ENCODE measurements around the gene BCS1L. TPM values are rescaled to one million over a fixed set of nuclear protein-coding genes. Genes with fewer than 3 reads are reported as not detected.
"Not testable (repeated sequence)": the region's sequence is repeated elsewhere in the genome, so short reads cannot be mapped to it uniquely, and the experiment has no call there.

Gene BCS1L
- total RNA-seq, 1 donor from 2014 or later = 26.8 TPM

DNA sequence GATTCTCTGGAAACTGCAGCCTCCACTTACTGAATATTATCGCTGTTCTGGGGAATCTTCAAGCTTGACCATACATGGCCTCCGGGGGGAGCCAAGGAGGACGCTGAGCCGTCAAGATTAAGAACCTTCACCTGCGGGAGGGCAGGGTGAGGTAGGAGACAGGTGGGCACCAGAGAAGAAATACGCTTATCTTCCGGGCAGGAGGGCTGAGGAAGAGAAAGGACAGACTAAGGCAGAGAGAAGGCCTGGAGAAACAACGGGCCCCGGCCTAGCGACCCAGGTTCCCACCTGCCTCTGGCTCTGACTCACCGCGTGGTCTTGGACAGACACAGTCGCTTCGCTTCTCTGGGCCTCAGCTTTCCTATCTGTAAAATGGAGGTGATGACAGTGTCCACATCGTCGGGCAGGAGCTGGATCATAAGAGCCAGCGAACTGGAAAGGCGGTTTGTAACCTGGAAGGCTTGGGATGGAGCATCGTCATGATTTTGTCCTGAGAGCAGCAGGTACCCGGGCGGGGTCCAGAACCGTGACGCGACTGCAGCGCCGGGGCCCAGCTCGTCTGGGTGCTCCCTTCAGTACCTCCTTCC lies 719 bp upstream of the BCS1L start:
- DNase-seq (ENCODE audit: low spot score) = no peak
- intact Hi-C loops (cut with DNase I) = no loop called here
- ATAC-seq = no peak

DNA sequence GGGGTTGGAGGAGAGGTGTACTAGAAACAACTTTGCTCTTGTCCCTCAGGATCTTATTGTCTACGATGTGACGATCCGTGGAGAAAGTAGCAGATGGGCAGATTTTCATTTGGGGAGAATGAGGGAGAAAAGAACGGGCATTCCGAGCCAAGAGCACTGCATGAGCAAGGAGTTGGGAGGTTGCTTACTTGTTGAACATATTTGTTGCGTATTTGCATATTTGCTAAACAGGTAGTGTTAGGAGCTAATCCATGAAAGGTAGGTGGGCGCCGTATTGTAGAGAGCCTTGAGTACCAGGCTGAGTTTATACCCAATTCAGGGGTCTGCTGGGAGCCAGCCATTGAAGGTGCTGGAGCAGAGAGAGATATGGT lies 490 bp downstream of the BCS1L start:
- no peak for DNase-seq (ENCODE audit: low spot score)
- intact Hi-C loops (cut with DNase I) = no loop called here
- ATAC-seq = no peak

DNA sequence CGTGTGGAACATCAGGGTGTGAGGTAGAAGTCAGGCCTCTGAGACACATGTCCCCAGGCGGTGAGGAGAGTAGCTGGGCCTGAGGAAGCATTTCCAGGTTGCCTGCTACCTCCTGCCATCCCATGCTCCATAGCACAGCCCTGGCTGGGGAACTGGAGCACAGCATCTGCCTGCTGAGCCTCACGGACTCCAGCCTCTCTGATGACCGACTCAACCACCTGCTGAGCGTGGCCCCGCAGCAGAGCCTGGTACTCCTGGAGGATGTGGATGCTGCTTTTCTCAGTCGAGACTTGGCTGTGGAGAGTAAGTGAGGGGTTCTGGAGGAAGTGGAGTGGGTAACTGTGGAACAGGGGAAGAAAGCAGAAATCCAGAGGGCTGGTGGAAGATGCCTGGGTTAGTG lies 2.9 kb downstream of the BCS1L start:
- DNase-seq (ENCODE audit: low spot score) (no peak), ATAC-seq (no peak)
- intact Hi-C loops (cut with DNase I) = no loop called here

DNA sequence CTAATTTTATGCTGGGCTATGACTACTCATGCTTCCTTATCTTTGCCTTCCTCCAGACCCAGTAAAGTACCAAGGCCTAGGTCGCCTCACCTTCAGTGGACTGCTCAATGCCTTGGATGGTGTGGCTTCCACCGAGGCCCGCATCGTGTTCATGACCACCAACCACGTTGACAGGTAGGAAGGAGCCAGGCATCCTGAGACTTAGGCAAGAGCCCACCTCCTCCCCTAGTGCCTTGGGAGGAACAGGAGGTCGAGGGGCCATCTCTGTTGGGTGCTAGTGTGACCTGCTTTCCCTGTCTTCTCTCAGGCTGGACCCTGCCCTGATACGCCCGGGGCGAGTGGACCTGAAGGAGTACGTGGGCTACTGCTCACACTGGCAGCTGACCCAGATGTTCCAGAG lies 3.3 kb downstream of the BCS1L start:
- ATAC-seq (no peak), DNase-seq (ENCODE audit: low spot score) (no peak)
- intact Hi-C loops (cut with DNase I) = no loop called here

DNA sequence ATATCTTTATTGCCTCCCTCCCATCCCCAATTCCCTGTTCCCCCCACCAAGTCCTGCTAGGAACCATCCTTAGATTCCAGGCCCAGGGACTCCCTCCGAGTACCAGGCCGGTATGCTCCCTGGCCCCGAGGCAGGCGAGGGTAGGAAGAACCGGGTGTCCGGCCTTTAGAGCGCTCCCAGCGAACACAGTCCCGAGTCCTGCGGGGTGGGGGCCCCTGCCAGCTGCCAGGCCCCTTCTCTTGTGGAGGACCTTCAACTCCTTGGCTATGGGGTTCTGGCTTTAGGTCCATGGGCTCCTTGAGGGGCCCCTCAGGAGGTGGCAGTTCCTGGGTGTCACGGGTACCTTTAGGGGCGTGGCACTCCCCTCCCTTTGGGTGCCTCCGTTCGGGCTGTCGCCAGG lies 4.4 kb downstream of the BCS1L start:
- intact Hi-C loops (cut with DNase I) = no loop called here
- DNase-seq (ENCODE audit: low spot score) (no peak), ATAC-seq (no peak)

DNA sequence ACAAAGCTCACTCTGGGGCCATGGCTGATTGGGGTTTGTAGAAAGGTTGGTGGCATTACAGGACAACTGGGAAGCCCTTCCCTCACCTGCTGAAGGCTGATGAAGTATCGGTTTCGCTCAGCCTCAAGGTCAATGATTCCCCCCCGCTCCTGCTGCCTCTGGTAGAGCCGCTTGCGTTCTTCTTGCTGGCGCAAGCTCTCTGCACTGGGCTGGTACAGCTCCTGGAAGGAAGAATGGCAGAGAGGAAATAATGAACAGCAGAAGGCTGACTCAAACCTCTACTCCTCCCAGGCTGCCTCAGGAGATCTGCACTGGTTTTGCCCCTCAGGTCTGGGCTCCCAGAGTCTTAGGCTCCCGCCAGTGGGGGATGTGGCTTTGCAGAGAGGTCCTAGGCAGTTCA lies 5.2 kb downstream of the BCS1L start:
- no peak for ATAC-seq
- intact Hi-C loops (cut with DNase I) = no loop called here
- no peak for DNase-seq (ENCODE audit: low spot score)

DNA sequence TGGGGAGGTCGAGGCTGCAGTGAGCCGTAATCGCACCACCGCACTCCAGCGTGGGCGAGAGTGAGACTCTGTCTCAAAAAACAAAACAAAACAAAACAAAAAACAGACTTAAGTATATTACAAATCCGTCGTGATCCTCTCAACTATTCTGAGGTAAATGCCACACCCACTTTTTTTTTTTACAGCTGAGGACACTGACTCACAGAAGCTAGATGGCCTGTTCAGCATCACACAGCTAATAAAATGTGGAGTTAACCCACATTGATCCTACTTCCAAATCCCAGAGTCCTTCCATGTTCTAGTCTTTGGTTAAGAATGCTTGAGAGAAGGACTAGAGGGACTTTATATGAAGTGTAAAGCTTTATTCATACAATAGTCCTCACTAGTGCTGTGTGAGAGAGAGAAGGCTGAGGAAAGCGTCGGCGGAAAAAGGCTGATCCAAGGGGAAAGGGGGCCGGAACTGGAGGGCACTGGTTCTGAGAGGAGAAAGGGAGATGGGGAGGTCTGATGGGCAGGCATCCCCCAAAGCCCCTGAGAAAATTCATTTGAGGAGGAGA lies 11.7 kb downstream of the BCS1L start:
- no peak for DNase-seq (ENCODE audit: low spot score)
- intact Hi-C loops (cut with DNase I) = no loop called here
- no peak for ATAC-seq

DNA sequence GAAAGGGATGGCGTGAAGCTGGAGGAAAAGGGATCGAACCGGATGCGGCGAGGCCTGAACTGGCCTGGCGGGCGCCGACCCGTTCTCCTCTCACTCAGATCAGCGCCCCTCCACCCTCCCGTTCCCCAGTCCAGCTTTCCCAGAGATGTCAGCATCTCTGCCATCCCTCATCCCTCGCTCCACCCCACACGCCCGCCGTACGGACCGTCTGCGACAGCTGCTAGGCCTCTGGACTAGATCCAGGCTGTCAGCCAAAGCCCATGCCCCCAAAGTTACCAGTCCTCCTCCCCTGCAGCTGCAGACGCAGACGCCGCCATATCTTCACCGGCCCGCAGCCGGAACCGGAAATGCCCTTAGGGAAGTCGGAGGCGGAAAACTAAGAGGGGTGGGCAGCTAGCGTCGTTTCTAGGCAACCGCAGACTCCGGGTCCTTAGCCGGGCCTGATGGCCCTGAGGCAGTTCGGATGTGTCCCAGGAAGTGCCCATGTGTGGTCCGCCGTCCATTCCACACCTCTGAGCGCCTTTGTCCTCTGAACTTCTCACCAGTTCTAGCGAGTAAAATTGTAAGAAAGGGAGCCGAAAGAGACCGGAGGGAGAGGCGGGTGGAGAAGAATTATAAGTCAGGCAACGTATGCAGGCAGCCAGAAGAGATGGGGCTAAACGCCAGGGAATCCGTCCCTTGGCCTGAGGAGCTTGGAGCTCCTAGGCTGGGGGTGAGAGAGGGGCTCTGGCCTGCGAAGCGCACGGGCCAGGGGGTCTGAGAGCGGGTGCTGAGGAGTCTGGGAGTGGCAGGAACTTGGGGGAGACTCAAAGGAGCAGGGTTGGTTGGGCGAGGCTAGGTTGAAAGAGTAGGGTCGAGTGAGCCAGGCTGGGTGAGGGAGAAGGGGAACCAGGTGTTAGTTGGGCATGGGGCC lies 12.4 kb downstream of the BCS1L start, which contains the start of the genes RNF25 and STK36:
TSS of gene RNF25 (minus strand) at position 349 of the 913 bp plus-strand sequence. CDS start at position 317, 32 bp downstream.
TSS of gene STK36 (plus strand) at position 433 of the 913 bp plus-strand sequence. CDS start 744 bp downstream, outside the sequence.
- ATAC-seq (peak; percentile 98), DNase-seq (ENCODE audit: low spot score) (peak; percentile 89)
- intact Hi-C loops (cut with DNase I) = no loop called here

DNA sequence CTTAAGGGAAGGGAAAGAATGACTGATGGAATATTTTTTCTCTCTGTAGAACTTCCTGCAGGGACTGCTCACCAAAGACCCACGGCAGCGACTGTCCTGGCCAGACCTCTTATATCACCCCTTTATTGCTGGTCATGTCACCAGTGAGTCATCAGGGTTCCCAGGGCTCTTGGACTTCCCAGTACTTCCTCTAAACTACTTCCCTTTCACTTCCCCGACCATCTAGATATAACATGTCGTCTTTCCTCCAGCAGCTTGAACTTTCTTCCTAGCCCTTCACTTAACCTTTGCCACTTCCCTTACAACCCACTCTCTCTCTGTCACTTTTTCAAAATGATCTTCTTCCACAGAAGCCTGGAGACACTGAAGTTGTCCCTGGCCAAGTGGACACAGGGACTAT lies 19.6 kb downstream of the BCS1L start:
- DNase-seq (ENCODE audit: low spot score) = no peak
- no peak for ATAC-seq
- intact Hi-C loops (cut with DNase I) = no loop called here

DNA sequence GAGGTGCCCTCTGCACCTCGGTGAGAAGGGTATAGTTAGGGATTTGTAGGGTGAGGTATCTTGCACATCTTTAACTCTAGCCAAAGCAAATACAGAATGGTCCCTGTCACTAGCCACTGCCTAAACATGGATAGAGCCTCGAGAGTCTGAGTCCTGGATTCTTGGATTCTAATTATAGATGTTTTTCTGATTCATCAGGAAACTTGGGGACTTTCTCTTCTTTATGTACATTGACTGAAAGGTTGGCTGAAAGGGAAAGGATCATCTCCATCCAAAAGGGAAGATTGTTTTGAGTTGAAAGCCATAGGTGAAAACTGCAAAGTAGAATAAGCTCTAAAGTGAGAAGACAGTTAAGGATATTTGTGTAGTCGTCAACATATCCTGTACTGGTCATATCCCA lies 20.6 kb downstream of the BCS1L start:
- intact Hi-C loops (cut with DNase I) = no loop called here
- DNase-seq (ENCODE audit: low spot score) (no peak), ATAC-seq (no peak)

DNA sequence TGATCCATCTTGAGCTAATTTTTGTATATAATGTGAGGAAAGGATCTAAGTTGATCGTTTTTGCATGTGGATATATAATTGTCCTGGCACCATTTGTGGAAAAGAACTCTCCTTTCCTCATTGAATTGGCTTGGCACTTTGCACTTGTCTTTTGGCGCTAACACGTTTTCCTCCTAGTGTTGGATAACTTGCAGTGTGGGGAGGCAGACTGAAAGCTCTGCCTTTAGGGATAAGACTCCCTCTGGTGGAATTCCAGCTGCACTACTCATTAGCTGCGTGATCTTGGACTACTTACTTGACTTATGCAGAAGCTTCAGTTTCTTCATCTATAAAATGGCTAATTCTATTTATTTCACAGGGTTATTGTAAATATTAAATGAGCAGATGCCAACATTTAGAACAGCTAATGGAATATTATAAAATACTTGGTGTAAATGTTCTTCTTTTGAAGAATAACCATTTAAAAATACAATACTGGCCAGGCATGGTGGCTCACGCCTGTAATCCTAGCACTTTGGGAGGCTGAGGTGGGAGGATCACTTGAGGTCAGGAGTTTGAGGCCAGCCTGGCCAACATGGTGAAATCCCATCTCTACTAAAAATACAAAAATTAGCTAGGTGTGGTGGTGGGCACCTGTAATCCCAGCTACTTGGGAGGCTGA lies 28.0 kb downstream of the BCS1L start:
- DNase-seq (ENCODE audit: low spot score); intact Hi-C loops (cut with DNase I): not testable (repeated sequence)
- peak; percentile 91 for ATAC-seq

DNA sequence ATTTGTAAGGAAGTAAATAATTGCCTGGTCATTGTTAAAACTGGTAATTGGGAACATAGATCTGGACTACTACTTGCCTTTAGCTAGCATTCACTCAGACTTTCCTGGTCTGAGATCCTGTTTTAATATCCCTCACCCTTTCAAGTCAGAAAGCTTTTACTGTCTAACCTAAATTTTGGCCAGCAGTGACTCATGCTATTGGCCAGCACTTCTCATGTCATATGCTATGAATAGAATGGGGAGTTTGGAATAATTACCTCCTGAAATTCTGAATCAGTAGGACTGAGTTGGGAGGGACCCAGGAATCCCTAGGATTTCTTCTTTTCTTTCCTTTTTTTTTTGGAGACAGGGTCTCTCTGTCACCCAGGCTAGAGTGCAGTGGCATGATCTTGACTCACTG lies 31.8 kb downstream of the BCS1L start:
- intact Hi-C loops (cut with DNase I) = loop anchor here (10.0 kb wide), 1 partner anchor 154 kb away; no protein-coding TSS in a partner anchor
- DNase-seq (ENCODE audit: low spot score) (no peak), ATAC-seq (no peak)

DNA sequence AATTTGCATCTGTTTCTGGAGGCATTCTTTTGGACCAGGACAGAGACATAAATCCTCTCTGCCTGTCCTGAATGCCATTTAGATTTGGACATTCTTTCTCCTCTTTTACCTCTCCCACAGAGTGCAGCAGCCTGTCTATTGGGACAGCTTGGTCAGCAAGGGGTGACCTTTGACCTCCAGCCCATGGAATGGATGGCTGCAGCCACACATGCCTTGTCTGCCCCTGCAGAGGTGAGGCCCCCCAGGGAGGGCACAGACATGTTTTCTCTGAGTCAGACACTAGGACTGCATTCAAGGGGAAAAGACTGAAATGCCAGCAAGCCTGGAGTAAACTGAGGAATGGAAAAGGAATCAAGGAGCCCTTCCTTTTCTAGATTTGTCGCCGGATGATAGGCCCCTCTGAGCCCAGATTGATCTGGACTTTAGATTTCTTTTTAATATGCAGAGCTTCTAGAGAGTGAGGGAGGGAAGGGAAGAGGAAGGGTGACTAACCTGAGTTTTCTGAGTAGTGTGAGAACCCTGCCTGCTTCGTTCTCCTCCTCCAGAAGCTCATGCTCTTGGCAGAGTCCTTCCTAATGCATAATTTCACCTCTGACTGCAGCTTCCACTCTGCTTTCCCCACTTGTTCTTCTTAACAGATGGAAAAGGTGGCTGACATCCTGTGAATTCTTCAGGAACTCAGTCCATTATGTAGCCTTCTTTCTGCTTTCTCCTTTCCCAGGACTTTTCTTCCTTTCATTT lies 35.1 kb downstream of the BCS1L start:
- no peak for ATAC-seq
- no peak for DNase-seq (ENCODE audit: low spot score)
- intact Hi-C loops (cut with DNase I) = loop anchor here (10.0 kb wide), 1 partner anchor 150 kb away; no protein-coding TSS in a partner anchor

DNA sequence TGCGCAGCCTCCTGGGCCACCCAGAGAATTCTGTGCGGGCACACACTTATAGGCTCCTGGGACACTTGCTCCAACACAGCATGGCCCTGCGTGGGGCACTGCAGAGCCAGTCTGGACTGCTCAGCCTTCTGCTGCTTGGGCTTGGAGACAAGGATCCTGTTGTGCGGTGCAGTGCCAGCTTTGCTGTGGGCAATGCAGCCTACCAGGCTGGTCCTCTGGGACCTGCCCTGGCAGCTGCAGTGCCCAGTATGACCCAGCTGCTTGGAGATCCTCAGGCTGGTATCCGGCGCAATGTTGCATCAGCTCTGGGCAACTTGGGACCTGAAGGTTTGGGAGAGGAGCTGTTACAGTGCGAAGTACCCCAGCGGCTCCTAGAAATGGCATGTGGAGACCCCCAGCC lies 39.4 kb downstream of the BCS1L start:
- DNase-seq (ENCODE audit: low spot score) = no peak
- peak; percentile 61 for ATAC-seq
- intact Hi-C loops (cut with DNase I) = loop anchor here (10.0 kb wide), 1 partner anchor 146 kb away; no protein-coding TSS in a partner anchor

DNA sequence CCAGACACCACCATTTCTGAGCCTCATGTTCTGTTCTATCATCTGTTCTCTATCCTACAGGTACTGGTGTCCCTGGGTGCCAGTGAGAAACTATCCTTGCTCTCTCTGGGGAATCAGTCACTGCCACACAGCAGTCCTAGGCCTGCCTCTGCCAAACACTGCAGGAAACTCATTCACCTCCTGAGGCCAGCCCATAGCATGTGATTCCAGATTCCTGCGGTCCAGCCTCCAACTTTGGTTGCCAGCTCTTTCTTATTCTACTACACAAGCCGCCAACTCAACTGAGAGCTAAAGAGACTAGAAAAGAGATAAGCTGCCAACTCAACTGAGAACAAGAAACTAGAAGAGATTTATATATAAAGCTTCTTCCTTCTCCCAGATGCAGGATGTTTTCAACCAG lies 42.3 kb downstream of the BCS1L start:
- intact Hi-C loops (cut with DNase I) = no loop called here
- no peak for ATAC-seq

DNA sequence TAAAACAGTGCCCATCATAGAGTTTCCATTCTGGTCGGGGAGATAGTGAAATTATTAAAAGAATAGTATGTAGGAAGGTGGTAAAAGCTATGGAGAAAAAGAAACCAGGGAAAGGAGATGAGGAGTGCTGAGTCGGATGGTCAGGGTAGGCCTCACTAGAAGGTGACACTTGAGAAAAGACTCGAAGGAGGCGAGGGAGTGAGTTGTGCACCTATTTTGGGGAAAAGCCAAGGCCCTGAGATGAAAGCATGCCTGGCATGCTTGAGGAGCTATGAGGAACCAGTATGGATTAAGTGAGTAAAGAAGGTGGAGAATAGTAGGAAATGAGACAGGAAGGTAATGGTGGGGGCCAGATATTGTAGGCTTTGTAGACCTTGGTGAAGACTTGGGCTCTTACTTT lies 43.9 kb downstream of the BCS1L start:
- ATAC-seq (no peak), DNase-seq (ENCODE audit: low spot score) (no peak)
- intact Hi-C loops (cut with DNase I) = no loop called here

More for the DNA sequence above, 42.3 kb downstream of the BCS1L start:
- no peak for DNase-seq (ENCODE audit: low spot score)

DNA sequence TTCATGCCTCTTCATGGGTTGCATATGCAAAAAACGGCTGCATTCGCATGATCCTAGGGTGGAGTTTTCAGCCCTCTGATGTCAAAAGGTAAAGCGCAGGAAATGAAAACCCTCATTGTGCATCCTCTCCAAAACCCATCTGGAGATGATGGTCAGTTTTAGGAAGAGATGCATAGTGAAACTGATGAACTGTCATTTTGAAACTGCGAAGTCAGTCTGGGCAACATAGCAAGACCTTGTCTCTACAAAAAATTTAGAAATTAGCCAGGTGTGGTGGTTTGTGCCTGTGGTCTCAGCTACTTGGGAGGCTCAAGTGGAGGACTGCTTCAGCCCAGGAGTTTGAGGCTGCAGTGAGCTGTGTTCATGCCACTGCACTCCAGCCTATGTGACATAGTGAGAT lies 48.6 kb downstream of the BCS1L start:
- DNase-seq (ENCODE audit: low spot score) = no peak
- intact Hi-C loops (cut with DNase I) = no loop called here
- no peak for ATAC-seq

DNA sequence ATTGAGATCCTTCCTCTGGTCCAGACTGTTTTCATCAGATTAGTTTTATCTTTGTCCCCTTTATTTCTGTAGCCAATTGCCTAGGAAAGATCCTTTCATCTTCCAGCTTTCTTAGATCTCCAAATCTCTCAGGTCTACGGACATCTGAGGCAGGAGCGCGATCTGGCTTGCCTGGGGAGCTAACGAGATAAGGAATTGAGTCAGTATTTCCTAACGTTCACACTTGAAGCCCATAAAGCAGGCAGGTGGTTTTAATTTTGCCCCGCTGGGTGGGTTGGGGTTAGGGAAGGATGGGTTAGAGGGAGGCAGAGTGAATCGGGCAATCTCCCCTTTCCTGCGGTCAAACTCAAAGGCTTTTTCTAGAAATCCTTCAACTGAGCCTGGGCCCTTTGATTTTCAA lies 50.4 kb downstream of the BCS1L start:
- intact Hi-C loops (cut with DNase I) = loop anchor here (5.0 kb wide), 1 partner anchor 137 kb away; no protein-coding TSS in a partner anchor
- no peak for DNase-seq (ENCODE audit: low spot score)
- ATAC-seq = no peak

DNA sequence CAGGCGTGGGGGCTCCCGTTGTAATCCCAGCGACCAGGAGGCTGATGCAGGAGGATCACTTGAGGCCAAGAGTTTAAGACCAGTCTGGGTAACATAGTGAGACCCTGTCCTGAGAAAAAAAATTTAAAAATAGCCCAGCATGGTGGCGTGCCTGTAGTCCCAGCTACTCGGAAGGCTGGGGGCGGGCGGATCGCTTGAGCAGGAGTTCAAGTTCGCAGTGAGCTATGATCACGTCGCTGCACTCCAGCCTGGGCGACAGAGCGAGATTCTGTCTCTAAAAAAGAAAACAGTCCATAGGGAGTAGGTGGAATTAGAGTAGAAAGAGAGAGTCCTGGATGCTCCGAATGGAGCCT lies 50.8 kb downstream of the BCS1L start:
- ATAC-seq (peak; percentile 33), DNase-seq (ENCODE audit: low spot score) (no peak)
- intact Hi-C loops (cut with DNase I) = loop anchor here (5.0 kb wide), 1 partner anchor 137 kb away; no protein-coding TSS in a partner anchor
